ENCODE data around the gene CASP10. TPM values are rescaled to one million over a fixed set of nuclear protein-coding genes. Genes with fewer than 3 reads are reported as not detected.

Gene CASP10
- total RNA-seq, 1 donor from 2014 or later: 33.9 TPM

Other genes with a start within 250 kb of the CASP10 start
- gene ORC2, start 219.5 kb upstream of the CASP10 start, total RNA-seq: 46.7 and 51.2 TPM in 2 replicates
- gene HYCC2, start 111.5 kb upstream of the CASP10 start, total RNA-seq: 37.8 and 39.8 TPM in 2 replicates
- 113 and 120 TPM in 2 replicates for gene NDUFB3, start 111.1 kb upstream of the CASP10 start, total RNA-seq
- 310 and 313 TPM in 2 replicates for gene CFLAR, start 67.0 kb upstream of the CASP10 start, total RNA-seq
- gene CASP8, start 77.4 kb downstream of the CASP10 start, total RNA-seq: 107 and 120 TPM in 2 replicates
- 1.4 and 2.4 TPM in 2 replicates for gene FLACC1, start 174.2 kb downstream of the CASP10 start, total RNA-seq